AG10803 (cell line): ENCODE data around the gene ZBTB46.

Source experiments
- DNase-seq: peaks from one replicate; pipeline ENCODE4 v3.0.0; 2010; ENCODE audit warnings: low read depth
- H3K4me3 ChIP-seq: 2 replicates; pipeline ENCODE4 v1.5.1; 2011; ENCODE audit warnings: mild to moderate bottlenecking, low read length, control low read depth
- TF ChIP-seq, protein P1 (sequence below): conservative IDR thresholded peaks from 2 replicates; pipeline ENCODE4 v1.5.1; 2011; ENCODE audit warnings: mild to moderate bottlenecking, low read length, control low read depth, inconsistent platforms

Gene ZBTB46

DNA sequence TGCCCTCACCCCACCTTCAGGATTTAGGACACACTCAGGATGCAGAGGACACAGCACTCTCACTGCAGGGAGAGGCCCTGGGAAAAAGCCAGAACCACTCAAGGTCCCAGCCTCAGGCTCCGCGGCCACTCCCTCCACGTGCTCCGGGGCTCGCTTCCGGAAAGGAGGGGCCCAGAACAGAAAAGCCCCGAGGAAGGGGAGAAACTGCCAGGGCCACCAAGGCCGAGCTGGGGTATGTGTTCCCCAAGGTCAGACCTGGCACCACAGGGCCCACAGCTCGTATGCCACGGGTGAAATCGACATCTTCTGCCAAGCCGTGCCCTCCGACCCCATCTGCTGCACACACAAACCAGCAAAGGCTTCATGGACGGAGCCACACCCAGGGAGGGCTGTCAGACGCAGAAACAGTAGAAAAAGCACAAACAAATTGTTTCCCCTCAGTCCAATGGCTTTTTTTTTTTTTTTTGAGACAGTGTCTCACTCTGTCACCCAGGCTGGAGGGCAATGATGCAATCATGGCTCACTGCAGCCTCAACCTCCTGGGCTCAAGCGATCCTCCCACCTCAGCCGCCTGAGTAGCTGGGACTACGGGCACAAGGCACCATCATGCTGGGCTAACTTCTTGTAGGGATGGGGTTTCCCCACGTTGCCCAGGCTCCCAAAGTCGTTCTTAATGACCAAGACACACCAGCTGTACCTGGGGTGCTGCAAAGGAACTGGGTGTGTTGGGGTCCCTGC, 58.1 kb downstream of the ZBTB46 start:
- no peak for DNase-seq
- no peak overlapping the region for H3K4me3 ChIP-seq
- TF ChIP-seq, protein P1, sequence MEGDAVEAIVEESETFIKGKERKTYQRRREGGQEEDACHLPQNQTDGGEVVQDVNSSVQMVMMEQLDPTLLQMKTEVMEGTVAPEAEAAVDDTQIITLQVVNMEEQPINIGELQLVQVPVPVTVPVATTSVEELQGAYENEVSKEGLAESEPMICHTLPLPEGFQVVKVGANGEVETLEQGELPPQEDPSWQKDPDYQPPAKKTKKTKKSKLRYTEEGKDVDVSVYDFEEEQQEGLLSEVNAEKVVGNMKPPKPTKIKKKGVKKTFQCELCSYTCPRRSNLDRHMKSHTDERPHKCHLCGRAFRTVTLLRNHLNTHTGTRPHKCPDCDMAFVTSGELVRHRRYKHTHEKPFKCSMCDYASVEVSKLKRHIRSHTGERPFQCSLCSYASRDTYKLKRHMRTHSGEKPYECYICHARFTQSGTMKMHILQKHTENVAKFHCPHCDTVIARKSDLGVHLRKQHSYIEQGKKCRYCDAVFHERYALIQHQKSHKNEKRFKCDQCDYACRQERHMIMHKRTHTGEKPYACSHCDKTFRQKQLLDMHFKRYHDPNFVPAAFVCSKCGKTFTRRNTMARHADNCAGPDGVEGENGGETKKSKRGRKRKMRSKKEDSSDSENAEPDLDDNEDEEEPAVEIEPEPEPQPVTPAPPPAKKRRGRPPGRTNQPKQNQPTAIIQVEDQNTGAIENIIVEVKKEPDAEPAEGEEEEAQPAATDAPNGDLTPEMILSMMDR, result no peak

DNA sequence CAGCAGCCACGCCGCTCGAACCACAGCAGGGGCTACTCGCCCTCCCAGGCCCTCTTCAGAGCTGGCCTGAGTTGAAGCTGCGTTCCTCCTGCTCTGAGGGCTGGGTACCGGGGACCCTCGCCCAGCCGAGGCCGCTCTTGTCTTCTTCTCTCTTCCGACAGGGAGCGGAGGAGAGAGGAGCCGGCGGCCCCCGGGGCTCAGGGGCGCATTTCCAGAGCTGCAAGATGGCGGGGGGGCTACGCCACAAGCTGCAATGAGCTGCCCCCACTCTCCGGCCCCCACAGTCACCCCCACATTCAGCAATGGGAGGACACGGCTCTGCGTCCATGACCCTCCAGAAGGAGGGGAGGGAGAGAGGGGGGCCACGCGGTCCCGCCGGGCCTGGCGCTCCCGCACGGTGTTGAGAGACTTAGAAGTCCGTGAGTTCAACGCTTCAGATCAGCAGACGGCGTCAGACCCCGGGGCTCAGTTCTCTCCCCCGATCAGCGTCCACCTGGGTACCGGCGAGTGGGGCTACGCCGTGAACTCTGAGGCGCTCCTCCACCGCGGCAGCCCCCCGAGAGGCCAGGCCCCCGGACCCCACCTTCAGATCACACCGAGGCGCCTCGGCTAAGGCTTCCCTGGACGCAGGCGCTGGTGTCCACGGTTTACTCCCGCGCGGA, 59.9 kb downstream of the ZBTB46 start:
- no peak for DNase-seq
- H3K4me3 ChIP-seq, result no peak overlapping the region
- TF ChIP-seq, protein P1, result no peak

DNA sequence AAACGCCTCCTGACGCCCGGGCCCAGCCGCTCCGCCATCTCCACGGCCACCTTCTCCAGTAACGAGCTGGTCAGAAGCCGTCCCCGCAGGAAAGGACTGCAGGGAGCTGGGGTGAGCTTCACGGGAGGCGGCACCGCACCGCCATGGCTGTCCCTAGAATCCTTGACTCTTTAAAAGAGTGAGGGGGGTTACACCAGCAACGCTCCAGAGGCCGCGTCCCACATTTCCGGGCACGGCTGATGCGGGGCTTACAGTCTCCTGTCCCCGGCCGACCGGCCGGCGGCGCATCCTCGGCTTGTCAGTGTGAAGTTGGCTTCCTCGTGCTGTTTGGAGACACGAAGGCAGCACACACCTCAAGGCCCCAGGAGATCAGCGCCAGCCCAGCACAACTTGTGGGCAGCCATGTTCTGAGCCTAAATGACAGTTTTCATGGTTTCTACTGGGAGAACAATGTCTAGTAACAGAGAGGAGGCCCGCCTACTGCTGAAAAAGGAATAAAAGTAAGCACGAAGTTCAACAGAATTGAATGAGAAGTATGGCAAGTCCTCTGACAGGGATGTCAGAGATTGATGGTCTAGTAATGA, 61.1 kb downstream of the ZBTB46 start:
- H3K4me3 ChIP-seq, result no peak overlapping the region
- DNase-seq, result no peak
- TF ChIP-seq, protein P1, result no peak

DNA sequence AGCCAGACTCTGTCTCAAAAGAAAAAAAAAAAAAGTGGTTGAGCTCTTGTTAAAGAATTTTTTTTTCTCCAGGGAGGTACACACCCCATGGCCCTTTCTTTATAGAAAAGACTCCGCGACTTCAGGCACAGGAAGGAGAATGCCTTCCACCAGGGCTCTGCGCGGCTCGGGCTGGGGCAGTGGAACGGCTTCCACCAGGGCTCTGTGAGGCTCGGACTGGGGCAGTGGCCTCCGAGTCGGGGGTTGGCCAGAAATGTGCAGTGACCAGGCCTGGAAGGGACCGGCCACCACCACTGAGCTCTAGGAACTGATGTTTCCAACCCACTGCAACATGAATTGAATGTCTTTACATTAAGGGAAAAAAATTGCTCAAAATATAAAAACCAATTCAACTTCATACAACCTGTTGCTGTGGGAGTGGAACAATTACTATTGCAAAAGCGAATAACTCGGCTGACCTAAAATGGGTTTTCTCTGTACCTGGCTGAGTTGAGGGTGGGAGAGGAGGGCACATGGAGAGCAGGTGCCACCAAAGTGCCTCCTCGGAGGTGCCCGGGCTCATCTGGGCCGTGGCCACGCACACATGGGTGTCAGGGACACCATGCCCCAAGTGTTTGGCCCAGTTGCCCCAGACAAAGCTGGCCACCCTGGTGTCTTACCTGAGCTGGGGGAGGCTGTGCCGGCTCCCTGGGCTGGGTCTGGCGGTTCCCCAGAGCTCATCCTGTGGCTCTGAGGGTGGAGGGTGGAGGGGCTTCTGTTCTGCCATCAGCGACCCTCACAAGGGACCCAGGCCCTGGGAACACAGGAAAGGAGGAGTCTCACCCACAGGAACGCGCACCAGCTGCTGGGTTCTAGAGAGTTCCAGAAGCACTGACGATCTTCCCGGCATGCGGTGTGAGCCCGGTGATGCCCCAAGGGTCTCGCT, 62.2 kb downstream of the ZBTB46 start:
- no peak overlapping the region for H3K4me3 ChIP-seq
- DNase-seq, result no peak
- TF ChIP-seq, protein P1, result no peak

DNA sequence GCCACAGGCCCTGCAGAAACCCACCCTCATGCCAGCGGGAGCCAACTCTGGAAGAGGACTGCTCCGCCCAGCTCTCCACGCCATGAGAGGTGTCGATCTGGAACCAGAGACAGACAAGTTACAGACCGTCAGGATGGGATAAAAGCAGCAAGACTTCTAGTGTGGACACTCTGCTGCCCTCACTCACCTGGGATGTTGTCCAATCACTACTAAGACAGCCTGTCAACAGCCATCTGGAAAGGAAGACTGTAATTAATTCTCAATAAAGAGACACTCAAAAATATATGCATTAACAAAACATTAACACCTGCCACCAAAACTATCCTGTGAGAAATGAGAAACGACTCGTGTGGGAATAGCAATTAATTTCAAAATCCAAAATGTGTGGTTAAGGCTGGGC, 63.2 kb downstream of the ZBTB46 start:
- TF ChIP-seq, protein P1, result no peak
- no peak for DNase-seq
- H3K4me3 ChIP-seq, result no peak overlapping the region

DNA sequence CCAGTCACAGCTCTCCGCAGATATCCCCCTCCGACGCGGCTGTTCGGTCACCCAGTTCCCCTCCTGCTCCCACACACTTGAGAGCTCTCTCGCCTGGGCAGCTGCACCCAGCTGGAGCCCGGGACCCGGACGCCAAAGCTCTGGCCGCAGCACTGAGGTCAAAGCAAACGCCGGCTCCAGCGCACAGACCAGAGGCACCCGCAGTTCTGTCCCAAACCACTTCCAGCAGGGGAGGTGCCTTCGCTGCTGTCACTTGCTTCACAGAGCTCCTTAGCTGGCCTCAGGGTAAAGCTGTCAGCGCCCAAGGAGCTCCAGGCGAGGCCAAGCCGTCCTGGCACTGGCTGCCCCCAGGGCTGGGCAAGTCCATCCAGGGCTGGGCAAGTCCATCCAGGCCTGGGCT, 63.6 kb downstream of the ZBTB46 start:
- TF ChIP-seq, protein P1, result no peak
- H3K4me3 ChIP-seq, result no peak overlapping the region
- DNase-seq, result no peak
